GM12865 (cell line): ENCODE results near the gene FAM117B.

Source experiments
- DNase-seq: peaks from one replicate; pipeline ENCODE4 v3.0.0; 2010; ENCODE audit warnings: low read depth
- H3K4me3 ChIP-seq: 2 replicates; pipeline ENCODE4 v1.5.1; 2011; ENCODE audit warnings: mild to moderate bottlenecking, low read depth, low read length, control low read depth
- CTCF ChIP-seq: IDR thresholded peaks from 2 replicates; pipeline ENCODE4 v1.5.1; 2011; ENCODE audit warnings: low read length, control low read depth, low read depth, inconsistent platforms; ENCODE audit not compliant: insufficient read depth; ENCODE audit errors: missing control alignments

Gene FAM117B

GRCh38 chr2:202634556-202635427 lies at the start of gene FAM117B:
Gene FAM117B, plus strand, starts transcription at chr2:202634969. Its CDS starts 219 bp downstream, at chr2:202635188.
- no peak for TF ChIP-seq CTCF
- DNase-seq = peak; percentile 98
- H3K4me3 ChIP-seq = peak within 1 kb of the TSS; percentile 89

- TF ChIP-seq CTCF = peak; percentile 92
- H3K4me3 ChIP-seq = no peak overlapping the region
- peak; percentile 80 for DNase-seq
Observed at GRCh38 chr2:202588647-202589581, 45.9 kb upstream of the FAM117B start.

DNA sequence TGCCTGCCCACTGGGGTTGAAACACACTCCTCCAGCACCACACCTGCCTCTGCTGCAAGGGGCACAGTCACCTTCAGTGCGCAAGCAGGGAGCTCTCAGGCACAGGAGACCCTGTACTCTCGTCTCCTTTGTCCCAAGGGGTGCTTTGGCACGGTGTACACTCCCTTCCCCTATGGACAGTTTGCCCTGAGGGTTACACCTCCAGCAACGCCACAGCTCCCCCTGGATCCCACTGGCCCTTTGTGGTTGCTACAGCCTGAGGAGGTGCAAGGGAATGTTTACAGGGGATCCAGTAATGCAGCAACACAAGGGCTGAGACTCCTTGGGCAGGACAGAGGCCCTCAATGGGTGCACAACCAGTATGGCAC lies 45.2 kb upstream of the FAM117B start:
- DNase-seq = no peak
- H3K4me3 ChIP-seq = no peak overlapping the region

GRCh38 chr2:202592566-202592965 lies 42.2 kb upstream of the FAM117B start:
- no peak for DNase-seq
- TF ChIP-seq CTCF = no peak
- H3K4me3 ChIP-seq = no peak overlapping the region

More for the DNA sequence above, 45.2 kb upstream of the FAM117B start:
- TF ChIP-seq CTCF = no peak

- no peak for DNase-seq
- H3K4me3 ChIP-seq = no peak overlapping the region
- no peak for TF ChIP-seq CTCF
Observed at GRCh38 chr2:202599105-202599504, 35.7 kb upstream of the FAM117B start.

DNA sequence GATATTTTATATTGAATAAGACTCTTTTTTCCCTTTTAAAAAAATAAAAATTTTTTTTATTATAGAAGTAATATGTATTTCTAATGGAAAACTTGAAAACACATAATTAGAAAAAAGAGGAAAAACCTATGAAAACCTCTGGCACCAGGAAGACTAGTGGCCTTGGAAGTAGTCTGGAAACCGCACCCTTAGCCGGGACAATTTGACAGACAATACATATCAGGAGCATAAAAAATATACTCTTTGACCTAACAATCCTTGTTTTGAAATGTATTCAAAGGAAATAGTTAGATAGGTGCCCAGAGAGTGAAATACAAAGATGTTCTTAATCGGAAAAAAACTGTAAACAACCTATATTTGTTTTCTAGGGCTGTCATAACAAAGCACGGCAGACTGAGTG lies 34.9 kb upstream of the FAM117B start:
- H3K4me3 ChIP-seq = no peak overlapping the region
- no peak for DNase-seq
- TF ChIP-seq CTCF = no peak
